HUDEP-2 (cell line): ENCODE data around the gene TBC1D14.
A peak's percentile ranks its signal among the peaks of the same experiment; 100 is the strongest.

Experiments used
- DNase-seq, 76 experiments: peaks; one replicate each; lab custom pipeline; 2025; ENCODE audit not compliant: unreplicated experiment in 76 of 76; lab: John Stamatoyannopoulos, UW

The TBC1D14 gene

GRCh38 chr4:7052923-7053715 lies 143.5 kb downstream of the TBC1D14 start:
- peak in 70 of 76 experiments; percentile 29 to 88 (median 70) for DNase-seq

GRCh38 chr4:7054106-7054880 lies 144.7 kb downstream of the TBC1D14 start:
- no peak for DNase-seq

- DNase-seq, result no peak
Measured at GRCh38 chr4:7055111-7055989, 145.7 kb downstream of the TBC1D14 start.

GRCh38 chr4:7055990-7056325 lies 146.3 kb downstream of the TBC1D14 start:
- DNase-seq, result no peak

- DNase-seq, result no peak
Measured at GRCh38 chr4:7058792-7059191, 149.2 kb downstream of the TBC1D14 start.

GRCh38 chr4:7059662-7060061 lies 150.0 kb downstream of the TBC1D14 start:
- no peak for DNase-seq

- DNase-seq, result no peak
Measured at GRCh38 chr4:7060346-7061150, 150.9 kb downstream of the TBC1D14 start.

GRCh38 chr4:7061815-7062214 lies 152.2 kb downstream of the TBC1D14 start:
- no peak for DNase-seq

GRCh38 chr4:7062816-7063215 lies 153.2 kb downstream of the TBC1D14 start:
- no peak for DNase-seq

GRCh38 chr4:7063362-7063761 lies 153.7 kb downstream of the TBC1D14 start:
- no peak for DNase-seq

GRCh38 chr4:7066006-7066405 lies 156.4 kb downstream of the TBC1D14 start:
- DNase-seq, result no peak

GRCh38 chr4:7066493-7066892 lies 156.9 kb downstream of the TBC1D14 start:
- DNase-seq, result no peak

GRCh38 chr4:7067126-7067451 lies 157.5 kb downstream of the TBC1D14 start:
- peak in 1 of 76 experiments; percentile 22 for DNase-seq

GRCh38 chr4:7067452-7068278 lies 158.0 kb downstream of the TBC1D14 start, which contains the start of gene GRPEL1:
GRPEL1 (minus strand) TSS chr4:7068064; CDS start chr4:7068032, 32 bp downstream.
- DNase-seq, result peak in 74 of 76 experiments; percentile 90 to 100 (median 99)

GRCh38 chr4:7068279-7068842 lies 158.7 kb downstream of the TBC1D14 start:
- peak in 2 of 76 experiments; percentile 61 to 76 for DNase-seq

GRCh38 chr4:7068883-7069282 lies 159.3 kb downstream of the TBC1D14 start:
- DNase-seq, result peak in 7 of 76 experiments; percentile 10 to 35 (median 13)

- DNase-seq, result peak in 73 of 76 experiments; percentile 17 to 83 (median 64)
Measured at GRCh38 chr4:7070729-7071511, 161.3 kb downstream of the TBC1D14 start.

- DNase-seq, result no peak
Measured at GRCh38 chr4:7073059-7073458, 163.4 kb downstream of the TBC1D14 start.
